ENCODE measurements around the gene ADGRE2. TPM values are rescaled to one million over a fixed set of nuclear protein-coding genes. Genes with fewer than 3 reads are reported as not detected.
"Not testable (repeated sequence)": the region's sequence is repeated elsewhere in the genome, so short reads cannot be mapped to it uniquely, and the experiment has no call there.

Gene ADGRE2
- total and polyA plus RNA-seq, 11 donors = 0.40 to 11.6 (median 0.84) TPM

DNA sequence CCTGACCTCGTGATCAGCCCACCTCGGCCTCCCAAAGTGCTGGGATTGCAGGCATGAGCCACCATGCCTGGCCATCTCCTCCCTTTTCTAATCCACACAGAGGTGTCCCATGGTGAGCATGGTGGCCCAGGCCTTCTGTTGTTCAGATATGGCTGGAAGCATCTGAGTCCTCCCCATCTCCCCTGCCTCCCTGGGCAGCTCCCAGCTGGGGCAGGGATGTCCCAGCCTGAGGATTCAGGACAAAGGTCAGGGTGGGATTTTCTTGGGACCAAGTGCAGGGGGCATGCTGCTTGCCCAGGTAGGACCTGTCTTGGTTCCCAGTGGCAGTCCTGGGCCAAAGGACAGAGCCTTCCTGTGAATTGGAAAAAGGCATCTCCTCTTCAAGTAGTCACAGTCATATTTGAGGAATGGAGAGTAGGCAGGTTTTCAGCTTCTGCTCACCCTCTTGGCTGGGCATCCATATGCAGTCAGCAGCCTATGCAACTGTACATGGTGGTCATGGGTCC, 10.8 kb downstream of the ADGRE2 start:
- Histone ChIP-seq H3K4me1 (no peaks in the 10 kb centered on the region), H3K27ac (no peak overlapping the region), H3K9me3 (peaks cover 0 to 6% (median 0%) of the 10 kb centered on the region in 12 donors), H3K27me3 (peaks cover 0 to 14% (median 0%) of the 10 kb centered on the region in 9 donors), H3K36me3 (peaks cover 0 to 37% (median 0%) of the 10 kb centered on the region in 9 donors), H3K4me3 (no peak overlapping the region)
- intact Hi-C loops (cut with DNase I) = loop anchor here in 1 of 10 donors (5.0 kb wide), 1 partner anchor 370 kb away; no protein-coding TSS in a partner anchor
- DNase-seq (no peak), ATAC-seq (no peak)
- 69 to 90% (median 77%) methylated on average over 2 of the region's 2 CpGs for WGBS, 4 donors
- TF ChIP-seq, protein P1, sequence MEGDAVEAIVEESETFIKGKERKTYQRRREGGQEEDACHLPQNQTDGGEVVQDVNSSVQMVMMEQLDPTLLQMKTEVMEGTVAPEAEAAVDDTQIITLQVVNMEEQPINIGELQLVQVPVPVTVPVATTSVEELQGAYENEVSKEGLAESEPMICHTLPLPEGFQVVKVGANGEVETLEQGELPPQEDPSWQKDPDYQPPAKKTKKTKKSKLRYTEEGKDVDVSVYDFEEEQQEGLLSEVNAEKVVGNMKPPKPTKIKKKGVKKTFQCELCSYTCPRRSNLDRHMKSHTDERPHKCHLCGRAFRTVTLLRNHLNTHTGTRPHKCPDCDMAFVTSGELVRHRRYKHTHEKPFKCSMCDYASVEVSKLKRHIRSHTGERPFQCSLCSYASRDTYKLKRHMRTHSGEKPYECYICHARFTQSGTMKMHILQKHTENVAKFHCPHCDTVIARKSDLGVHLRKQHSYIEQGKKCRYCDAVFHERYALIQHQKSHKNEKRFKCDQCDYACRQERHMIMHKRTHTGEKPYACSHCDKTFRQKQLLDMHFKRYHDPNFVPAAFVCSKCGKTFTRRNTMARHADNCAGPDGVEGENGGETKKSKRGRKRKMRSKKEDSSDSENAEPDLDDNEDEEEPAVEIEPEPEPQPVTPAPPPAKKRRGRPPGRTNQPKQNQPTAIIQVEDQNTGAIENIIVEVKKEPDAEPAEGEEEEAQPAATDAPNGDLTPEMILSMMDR (IDR thresholded peaks at IDR 0.05) = no peak
- TF ChIP-seq POLR2A (IDR thresholded peaks at IDR 0.05) = no peak

DNA sequence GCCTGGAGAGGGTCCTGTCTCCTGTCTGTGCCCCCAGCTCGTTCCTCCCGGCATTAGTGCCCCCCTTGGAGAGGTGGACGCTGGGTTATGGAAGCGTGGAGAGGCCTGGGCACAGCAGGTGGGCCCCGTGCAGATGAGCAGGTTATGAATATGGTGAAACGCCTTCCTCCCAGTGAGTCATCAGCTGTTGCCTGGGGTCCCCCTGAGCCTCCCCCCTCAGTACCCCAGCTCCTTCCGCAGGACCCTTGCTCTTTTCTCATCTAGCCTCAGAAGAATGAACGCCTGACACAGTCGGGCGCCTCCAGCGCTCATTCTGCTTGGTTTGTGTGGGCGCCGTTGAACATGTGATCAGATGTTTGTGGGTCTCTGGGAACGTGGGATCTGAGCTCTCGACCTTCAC, 12.5 kb downstream of the ADGRE2 start:
- DNase-seq, ATAC-seq, H3K9me3 ChIP-seq, H3K4me1 ChIP-seq, H3K4me3 ChIP-seq, H3K27ac ChIP-seq: not testable (repeated sequence)
- Histone ChIP-seq H3K36me3 (peaks cover 0 to 20% (median 0%) of the 10 kb centered on the region in 9 donors), H3K27me3 (peaks cover 0 to 10% (median 0%) of the 10 kb centered on the region in 9 donors)
- intact Hi-C loops (cut with DNase I) = loop anchor here in 1 of 10 donors (5.0 kb wide), 1 partner anchor 369 kb away; no protein-coding TSS in a partner anchor
- WGBS, 4 donors = 80 to 86% (median 81%) methylated on average over 14 to 15 of the region's 15 CpGs

DNA sequence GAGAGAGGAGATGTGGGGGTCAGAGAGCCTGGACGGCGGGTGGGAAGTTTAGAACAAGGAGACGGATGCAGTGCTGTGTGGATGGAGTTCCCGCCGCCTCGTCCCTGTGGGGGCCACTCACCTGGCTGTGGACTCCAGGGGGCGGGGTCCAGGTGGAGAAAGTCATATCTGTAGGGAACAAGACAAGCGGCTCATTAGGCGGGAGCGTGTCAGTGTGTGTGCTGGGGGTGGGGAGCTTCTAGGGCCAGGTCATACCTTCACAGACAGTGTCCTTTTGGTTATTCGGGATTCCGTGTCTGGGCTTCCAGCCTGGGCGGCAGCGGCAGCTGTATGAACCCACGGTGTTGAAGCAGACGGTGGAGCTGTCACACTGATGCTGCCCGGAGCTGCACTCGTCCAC, 13.0 kb downstream of the ADGRE2 start:
- 85 to 96% (median 90%) methylated on average over 6 to 15 of the region's 18 CpGs for WGBS, 4 donors

DNA sequence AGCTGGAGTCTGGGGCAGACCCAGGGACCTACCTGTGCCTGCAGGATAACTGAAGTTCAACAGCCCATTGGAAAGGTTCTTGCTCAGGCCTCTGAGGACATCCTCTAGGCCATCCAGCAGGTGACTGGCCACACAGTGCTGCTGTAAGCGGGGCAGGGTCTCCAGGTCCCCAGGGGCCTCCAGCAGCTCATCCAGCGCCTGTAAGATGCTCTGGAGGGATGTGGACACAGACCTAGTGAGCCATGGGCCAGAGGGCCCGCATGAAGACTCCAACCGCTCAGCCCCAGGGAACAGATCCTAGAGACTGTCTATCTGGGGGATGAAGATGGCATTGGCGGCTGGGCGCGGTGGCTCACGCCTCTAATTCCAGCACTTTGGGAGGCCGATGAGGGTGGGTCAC, 14.0 kb downstream of the ADGRE2 start:
- no peak overlapping the region for H3K4me3 ChIP-seq
- ATAC-seq (no peak), DNase-seq (no peak)
- peaks cover 0 to 18% (median 0%) of the 10 kb centered on the region in 9 donors for H3K36me3 ChIP-seq
- no peaks in the 10 kb centered on the region for H3K4me1 ChIP-seq
- intact Hi-C loops (cut with DNase I) = no loop called here
- peaks cover 0 to 6% (median 0%) of the 10 kb centered on the region in 12 donors for H3K9me3 ChIP-seq
- no peak for TF ChIP-seq POLR2A (IDR thresholded peaks at IDR 0.05)
- TF ChIP-seq, protein P1 (IDR thresholded peaks at IDR 0.05) = no peak
- peaks cover 0 to 10% (median 0%) of the 10 kb centered on the region in 9 donors for H3K27me3 ChIP-seq
- no peak overlapping the region for H3K27ac ChIP-seq
- WGBS, 4 donors = 87 to 96% (median 89%) methylated on average over 4 to 9 of the region's 9 CpGs

More for the DNA sequence above, 13.0 kb downstream of the ADGRE2 start:
- DNase-seq, ATAC-seq, H3K4me1 ChIP-seq, H3K9me3 ChIP-seq, H3K4me3 ChIP-seq, H3K27ac ChIP-seq: not testable (repeated sequence)
- Histone ChIP-seq H3K27me3 (peaks cover 0 to 10% (median 0%) of the 10 kb centered on the region in 9 donors), H3K36me3 (peaks cover 0 to 18% (median 0%) of the 10 kb centered on the region in 9 donors)
- intact Hi-C loops (cut with DNase I) = loop anchor here in 1 of 10 donors (5.0 kb wide), 1 partner anchor 368 kb away; no protein-coding TSS in a partner anchor

DNA sequence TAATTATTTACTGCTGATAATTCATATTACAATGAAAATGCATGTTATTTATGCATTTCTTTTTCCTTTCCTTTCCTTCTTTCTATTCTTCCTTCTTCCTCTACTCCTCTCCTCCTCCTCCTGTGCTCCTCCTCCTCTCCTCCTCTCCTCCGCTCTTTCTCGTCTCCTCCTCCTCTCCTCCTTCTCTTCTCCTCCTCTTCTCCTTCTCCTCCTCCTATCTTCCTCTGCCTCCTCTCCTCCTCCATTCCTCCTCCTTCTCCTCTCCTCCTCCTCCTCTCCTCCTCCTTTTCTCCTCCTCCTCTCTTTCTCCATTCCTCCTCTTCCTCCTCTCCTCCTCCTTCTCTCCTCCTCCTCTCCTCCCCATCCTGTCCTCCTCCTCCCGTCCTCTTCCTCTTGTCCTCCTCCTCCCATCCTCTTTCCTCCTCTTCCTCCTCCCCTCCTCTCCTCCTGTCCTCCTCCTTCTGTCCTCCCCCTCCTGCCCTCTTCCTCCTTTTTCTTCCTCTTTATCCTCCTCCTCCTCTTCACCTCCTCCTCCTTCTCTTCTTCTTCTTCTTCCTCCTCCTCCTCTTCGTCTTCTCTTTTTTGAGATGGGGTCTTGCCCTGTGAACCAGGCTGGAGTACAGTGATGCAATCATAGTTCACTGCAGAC, 14.7 kb downstream of the ADGRE2 start:
- intact Hi-C loops (cut with DNase I) = no loop called here
- H3K9me3 ChIP-seq = peaks cover 0 to 6% (median 0%) of the 10 kb centered on the region in 12 donors
- 72 to 75% (median 73%) methylated on average over 4 of the region's 4 CpGs for WGBS, 4 donors

More for the DNA sequence above, 14.7 kb downstream of the ADGRE2 start:
- DNase-seq = no peak
- no peak overlapping the region for H3K4me3 ChIP-seq
- H3K27me3 ChIP-seq = peaks cover 0 to 10% (median 0%) of the 10 kb centered on the region in 9 donors
- TF ChIP-seq, protein P1 (IDR thresholded peaks at IDR 0.05) = no peak
- TF ChIP-seq POLR2A (IDR thresholded peaks at IDR 0.05) = no peak
- H3K27ac ChIP-seq = no peak overlapping the region
- ATAC-seq = no peak
- no peaks in the 10 kb centered on the region for H3K4me1 ChIP-seq
- H3K36me3 ChIP-seq = peaks cover 0 to 14% (median 0%) of the 10 kb centered on the region in 9 donors
